ENCODE measurements around the gene SLC4A5.

Gene SLC4A5

GRCh38 chr2:74343316-74343715 is at the start of gene SLC4A5:
Gene SLC4A5, minus strand, starts transcription at chr2:74343416. Its CDS starts 28,393 bp downstream, at chr2:74315023.
- FAIRE-seq (no peak), DNase-seq (ENCODE audit: extremely low spot score, insufficient read length, low read depth) (no peak)

DNA sequence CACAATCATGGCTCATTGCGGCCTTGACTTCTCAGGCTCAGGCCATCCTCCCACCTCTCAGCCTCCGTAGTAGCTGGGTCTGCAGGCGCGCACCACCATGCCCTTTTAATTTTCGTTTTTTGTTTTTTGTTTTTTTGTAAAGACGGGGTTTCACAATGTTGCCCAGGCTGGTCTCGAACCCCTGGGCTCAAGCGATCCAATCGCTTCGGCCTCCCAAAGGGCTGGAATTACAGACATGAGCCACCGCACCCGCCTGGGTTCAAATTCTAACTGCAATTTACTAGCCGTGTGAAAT is 49.2 kb upstream of the SLC4A5 start:
- DNase-seq (ENCODE audit: extremely low spot score, insufficient read length, low read depth) (no peak), FAIRE-seq (no peak)

DNA sequence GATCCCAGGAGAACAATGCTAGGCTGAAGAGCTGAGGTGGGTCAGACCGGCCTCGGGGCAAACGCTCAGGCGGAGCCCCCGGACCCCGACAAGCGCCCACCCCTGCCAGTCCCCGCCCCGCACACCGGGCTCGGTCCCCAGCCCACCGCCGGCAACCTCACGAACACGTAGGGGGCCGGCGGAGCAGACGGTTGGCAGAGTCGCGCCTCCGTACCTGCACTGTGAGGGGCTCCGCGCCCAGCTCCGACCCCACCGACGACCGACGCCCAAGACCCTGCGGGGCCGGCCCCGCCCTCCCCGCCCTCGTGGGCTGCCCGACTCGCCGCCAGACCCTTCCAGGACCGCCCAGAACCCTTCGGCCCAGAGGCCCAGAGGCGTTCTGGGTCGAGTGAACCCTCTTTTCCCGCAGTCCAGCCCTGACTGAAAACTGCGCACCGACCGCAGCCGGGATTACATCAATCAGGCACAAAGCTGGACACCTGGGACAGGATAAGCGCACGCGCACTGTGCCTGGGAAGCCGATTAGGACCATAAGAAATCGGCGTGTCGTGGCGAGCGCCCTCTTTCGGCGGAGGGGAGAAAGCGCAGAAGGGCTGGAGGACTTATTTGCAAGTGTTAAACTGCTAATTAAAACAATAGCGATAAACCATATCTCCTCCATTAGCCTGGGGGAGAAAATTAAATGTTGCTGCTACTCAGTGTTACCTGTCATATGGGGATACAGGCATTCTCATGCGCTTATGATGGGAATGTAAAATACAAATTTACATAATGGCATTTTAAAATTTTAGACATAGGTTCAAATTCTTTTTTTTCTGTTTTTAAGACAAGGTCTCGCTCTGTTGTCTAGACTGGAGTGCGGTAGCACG is 48.6 kb upstream of the SLC4A5 start:
- peak; percentile 96 for FAIRE-seq

DNA sequence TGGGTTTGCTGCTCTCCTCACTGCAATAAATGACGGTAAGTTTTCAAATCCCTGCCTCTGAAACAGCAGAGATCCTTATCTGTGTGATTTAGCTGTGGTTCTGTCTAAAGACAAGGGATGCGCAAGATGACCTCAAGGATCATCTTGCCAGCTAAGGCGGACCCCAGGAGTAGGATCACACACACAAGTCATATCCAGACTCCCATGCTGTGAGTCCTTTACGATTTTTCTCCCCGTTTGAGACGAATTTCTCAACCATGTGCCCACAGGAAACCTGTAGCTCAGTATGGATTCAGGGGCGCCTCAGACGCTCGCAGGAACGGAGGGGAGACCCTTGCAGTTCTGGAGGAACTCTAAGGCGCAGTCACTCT is 48.0 kb upstream of the SLC4A5 start:
- DNase-seq (ENCODE audit: extremely low spot score, insufficient read length, low read depth) (no peak), FAIRE-seq (no peak)

More for the DNA sequence above, 48.6 kb upstream of the SLC4A5 start:
- peak; percentile 90 for DNase-seq (ENCODE audit: extremely low spot score, insufficient read length, low read depth)

DNA sequence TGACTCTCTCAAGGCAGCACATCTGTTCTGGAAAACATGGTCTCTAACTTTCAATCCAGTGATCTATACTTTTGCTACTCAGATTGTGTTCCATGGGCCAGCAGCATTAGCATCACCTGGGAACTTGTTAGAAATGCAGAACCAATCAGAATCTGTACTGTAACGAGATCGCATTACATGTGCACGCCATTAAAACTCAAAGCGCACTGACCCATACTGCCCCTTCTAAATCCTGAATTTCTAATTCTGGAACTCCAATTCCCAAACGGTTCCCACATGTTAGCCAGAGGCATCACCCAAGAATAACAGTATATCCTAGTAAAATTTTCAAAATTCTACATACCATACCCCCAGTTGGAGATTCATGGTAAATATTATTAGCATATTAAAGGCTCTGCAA is 47.4 kb upstream of the SLC4A5 start:
- FAIRE-seq (no peak), DNase-seq (ENCODE audit: extremely low spot score, insufficient read length, low read depth) (no peak)

DNA sequence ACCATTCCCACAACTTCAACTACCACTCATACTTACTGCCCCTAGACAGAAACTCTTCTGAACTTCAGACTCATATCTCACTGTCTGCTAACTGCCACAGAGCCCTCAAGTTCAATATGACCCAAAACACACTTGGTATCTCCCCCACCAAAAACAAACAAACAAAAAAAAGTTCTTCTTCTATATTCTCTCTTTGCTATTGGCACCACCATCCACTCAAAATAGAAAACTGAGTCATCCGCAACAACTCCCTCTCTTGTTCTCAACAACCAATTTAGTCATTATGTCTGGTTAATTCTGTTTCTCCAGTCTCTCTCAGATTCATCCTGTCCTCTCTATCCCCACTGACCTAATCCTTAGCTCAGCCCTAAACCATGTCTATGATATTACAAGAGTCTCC is 44.1 kb upstream of the SLC4A5 start:
- FAIRE-seq (no peak), DNase-seq (ENCODE audit: extremely low spot score, insufficient read length, low read depth) (no peak)

GRCh38 chr2:74385396-74385795 is 42.2 kb upstream of the SLC4A5 start:
- FAIRE-seq (no peak), DNase-seq (ENCODE audit: extremely low spot score, insufficient read length, low read depth) (no peak)

DNA sequence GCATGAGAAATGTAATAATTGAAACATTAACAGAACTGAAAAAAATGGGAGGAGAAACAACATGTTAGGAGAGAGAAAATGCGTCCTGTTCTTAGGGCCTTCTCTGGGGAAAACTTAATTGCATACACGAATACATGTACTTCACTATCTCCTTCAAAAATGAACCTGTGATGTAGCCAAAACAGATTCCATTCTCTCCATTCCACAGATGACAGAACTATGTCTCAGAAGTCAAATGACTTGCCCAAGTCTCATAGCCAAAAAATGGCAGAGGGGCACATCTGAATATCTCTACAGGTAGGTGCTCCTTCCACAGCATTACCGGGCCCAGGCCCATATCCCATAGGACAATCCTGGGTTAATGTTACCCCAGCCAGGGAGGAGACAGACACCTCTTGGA is 40.8 kb upstream of the SLC4A5 start:
- no peak for DNase-seq (ENCODE audit: extremely low spot score, insufficient read length, low read depth)

DNA sequence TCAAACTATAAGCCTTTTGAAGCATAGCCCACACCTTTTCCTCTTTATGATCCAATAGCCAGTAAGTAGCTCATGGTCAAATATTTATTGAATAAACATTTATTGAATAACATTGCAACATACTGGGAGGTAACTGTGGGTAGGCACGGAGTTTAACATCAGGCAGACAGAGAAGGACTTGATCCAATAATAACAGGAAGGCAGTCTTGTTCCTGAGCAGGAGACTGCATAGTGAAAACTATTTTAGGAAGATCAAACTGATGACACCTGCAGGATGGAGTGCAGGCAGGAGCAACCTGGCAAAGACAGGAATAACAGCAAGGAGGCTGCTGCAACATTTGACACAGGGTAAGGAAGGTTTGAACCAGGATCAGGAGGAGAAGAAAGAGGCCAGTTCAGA is 40.0 kb upstream of the SLC4A5 start:
- no peak for FAIRE-seq
- DNase-seq (ENCODE audit: extremely low spot score, insufficient read length, low read depth): no peak

More for the DNA sequence above, 40.8 kb upstream of the SLC4A5 start:
- FAIRE-seq: no peak

- no peak for FAIRE-seq
These were observed 38.5 kb upstream of the SLC4A5 start for GRCh38 chr2:74381751-74382150.

DNA sequence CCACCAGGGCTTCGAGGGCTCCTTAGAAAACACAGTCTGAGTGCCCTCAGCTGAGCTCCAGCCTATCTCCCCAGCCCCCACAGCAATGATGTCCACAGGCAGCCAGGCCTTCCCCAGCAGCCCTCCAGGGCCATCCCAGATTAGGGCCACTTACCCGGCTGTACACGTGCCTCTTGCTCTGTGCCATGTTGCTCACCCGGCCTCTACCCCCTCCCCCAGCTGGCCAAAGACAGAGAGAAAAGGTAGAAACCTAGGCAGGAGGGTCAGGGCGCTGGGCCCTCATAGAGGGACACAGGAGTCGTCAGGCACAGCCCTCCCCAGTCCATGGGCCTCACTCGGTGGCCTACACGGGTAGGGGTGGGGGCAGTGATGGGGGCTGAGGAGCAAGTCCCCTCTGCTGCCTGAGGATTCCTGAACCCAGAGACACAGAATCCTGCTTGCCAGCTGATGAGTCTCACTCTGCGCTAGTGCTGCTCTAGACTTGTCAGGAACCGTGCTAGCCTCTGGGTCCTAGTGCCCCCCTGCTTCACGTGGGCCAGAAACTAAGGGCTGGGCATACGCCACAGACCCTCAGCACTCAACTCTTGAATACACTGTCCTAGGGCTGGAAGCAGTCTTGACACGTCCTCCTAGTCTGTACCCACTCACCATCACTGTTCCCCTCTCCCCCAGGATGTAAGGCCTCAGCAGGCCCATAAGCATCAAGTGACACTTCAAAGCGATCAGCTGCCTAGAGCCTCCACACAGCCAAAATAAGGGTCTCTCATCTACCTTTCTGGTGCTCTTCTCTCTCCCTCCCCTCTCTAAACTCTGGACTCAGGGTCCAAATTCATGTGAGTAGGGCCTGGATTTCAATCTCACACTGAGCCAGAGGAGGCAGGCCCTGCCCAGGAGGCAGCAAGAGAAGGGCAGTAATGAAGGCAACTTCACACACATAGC is 36.9 kb upstream of the SLC4A5 start, which contains the start of gene DCTN1:
Gene DCTN1 (minus strand): TSS at position 461 of the 939 bp plus-strand sequence. CDS start 274 bp downstream, at position 187.
- DNase-seq (ENCODE audit: extremely low spot score, insufficient read length, low read depth) (no peak), FAIRE-seq (peak; percentile 47)

More at GRCh38 chr2:74381751-74382150, 38.5 kb upstream of the SLC4A5 start:
- DNase-seq (ENCODE audit: extremely low spot score, insufficient read length, low read depth): no peak

DNA sequence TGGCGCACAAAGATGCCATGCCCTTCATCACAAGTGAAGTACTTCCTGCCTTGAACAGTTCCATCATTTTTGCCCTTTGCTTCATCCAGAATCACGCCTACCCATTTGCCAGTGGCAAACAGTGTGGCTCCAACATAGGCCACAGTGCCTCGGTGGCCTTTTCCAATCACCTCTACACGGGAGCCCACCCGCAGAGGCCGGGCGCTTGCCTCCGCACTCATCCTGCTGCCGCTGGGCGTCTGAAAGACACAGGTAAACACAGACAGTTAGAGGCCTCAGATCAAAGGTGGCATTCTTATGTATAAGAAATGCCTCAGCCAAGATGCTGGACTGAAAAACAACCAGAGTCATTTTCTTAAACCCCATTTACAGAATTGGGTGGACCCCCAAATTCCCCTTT is 34.8 kb upstream of the SLC4A5 start:
- FAIRE-seq: no peak
- no peak for DNase-seq (ENCODE audit: extremely low spot score, insufficient read length, low read depth)

DNA sequence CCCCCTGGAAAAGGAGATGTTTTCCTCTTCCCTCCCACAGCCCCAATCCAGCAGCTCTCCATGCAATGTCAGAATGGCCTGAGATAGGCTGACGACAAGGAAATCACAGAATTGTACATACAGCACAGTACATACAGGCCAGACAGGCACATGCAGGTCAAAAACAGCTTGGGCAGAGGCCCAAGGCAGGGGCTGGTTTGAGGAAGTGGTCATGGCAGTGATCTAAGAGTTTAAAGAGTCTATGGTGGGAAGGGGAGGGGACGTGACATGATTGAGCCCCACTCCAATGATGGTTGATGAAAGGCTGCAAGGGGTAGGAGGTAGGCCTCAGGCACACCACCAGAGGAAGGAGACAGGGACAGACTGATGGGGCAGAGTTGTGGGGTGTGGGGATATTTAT is 32.6 kb upstream of the SLC4A5 start:
- DNase-seq (ENCODE audit: extremely low spot score, insufficient read length, low read depth) (no peak), FAIRE-seq (no peak)

GRCh38 chr2:74374509-74375205 is 31.4 kb upstream of the SLC4A5 start:
- FAIRE-seq (no peak), DNase-seq (ENCODE audit: extremely low spot score, insufficient read length, low read depth) (no peak)

DNA sequence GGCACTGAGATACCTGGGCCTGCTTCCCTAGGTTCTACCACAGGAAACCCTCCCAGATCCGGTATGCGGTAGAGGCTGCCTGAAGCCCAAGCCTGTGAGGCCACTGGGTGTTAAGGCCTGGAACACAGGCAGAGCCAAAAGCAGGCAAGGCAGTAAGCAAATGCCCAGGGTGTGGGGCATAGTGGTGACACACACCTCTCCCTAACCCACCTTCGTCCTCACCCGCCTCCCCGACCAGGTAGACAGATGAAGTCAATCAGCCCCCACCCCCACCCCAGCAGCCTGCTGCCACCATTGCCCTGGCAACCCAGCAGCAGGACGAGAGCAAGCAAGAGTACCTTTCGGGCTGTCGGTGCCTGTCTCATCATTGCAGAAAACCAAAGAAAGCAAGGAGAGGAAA is 30.8 kb upstream of the SLC4A5 start:
- FAIRE-seq (no peak), DNase-seq (ENCODE audit: extremely low spot score, insufficient read length, low read depth) (no peak)

DNA sequence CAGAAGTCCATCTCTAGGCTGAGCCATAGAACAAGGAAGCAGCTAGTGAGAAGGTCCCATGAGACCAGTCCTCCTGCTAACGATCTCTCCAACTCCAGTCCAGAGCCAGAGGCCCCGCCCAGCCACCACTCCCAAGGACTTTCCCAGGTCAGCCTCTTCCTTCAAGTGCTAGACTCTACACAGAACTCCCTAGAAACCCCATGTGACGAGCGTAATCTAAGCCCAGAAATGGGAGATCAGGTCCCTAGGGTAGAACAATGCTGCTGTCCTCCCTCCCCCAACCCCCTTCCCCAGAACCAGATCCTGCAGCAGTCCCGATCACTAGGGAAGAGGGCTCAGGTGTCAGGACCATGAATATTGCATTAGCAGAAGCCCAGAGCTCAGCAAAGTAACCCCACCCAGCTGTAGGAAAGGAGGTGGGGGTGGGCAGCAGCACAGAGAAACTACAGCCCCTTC is 30.0 kb upstream of the SLC4A5 start:
- DNase-seq (ENCODE audit: extremely low spot score, insufficient read length, low read depth): no peak
- no peak for FAIRE-seq

- no peak for FAIRE-seq
- no peak for DNase-seq (ENCODE audit: extremely low spot score, insufficient read length, low read depth)
These were observed 29.5 kb upstream of the SLC4A5 start for GRCh38 chr2:74372674-74373073.

DNA sequence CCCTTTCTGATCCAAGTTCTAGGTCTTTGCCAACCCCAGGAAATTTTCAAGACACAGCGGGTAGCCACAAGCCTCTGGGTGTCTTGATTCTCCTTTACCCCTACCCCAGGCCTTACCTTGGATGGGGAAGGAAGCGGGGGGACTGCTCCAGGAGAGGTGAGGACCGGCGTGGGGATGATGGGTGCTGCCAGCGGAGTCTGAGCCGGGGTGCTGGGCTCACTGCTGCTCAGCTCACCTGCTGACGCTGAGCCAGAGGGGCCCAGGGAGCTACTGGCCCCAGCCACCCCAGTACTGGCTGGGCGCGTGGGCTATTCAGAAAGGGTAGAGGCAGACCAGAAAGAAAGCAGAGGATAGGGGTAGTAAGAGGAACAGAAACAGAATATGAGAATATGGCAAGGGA is 28.2 kb upstream of the SLC4A5 start:
- no peak for FAIRE-seq

GRCh38 chr2:74369976-74370375 is 26.8 kb upstream of the SLC4A5 start:
- FAIRE-seq (no peak), DNase-seq (ENCODE audit: extremely low spot score, insufficient read length, low read depth) (no peak)

More for the DNA sequence above, 28.2 kb upstream of the SLC4A5 start:
- no peak for DNase-seq (ENCODE audit: extremely low spot score, insufficient read length, low read depth)

GRCh38 chr2:74368499-74368898 is 25.3 kb upstream of the SLC4A5 start:
- FAIRE-seq (no peak), DNase-seq (ENCODE audit: extremely low spot score, insufficient read length, low read depth) (no peak)
